ENCODE results near the gene TAF11L13.

- TF ChIP-seq POLR2A (IDR thresholded peaks at IDR 0.05) (no peak), POLR2AphosphoS5 (IDR thresholded peaks at IDR 0.05) (no peak), CTCF (IDR thresholded peaks at IDR 0.05) (no peak)
Measured at GRCh38 chr5:17665836-17666235, 33.9 kb downstream of the TAF11L13 start.
